Measurements from ENCODE around the gene ZFC3H1.

ZFC3H1 gene

DNA sequence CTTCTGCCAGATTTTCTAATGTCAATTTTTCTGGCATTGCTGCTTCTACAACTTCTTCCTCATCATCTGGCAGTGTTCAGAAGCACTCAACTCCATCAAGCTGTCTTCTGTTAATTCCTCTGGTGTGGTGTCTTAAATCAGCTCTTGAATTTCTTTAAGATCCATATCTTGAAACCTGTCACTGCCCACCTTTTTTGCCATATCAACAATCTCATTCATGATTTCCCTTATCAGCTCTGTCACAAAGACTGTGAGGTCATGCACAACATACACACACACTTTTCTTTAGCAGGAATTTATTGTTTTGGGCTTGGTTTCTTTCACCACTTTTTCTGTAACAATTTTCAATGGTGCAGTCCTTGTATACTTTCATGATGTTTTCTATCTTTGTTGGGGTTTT lies 7.7 kb upstream of the ZFC3H1 start:
- DNase-seq = no peak

DNA sequence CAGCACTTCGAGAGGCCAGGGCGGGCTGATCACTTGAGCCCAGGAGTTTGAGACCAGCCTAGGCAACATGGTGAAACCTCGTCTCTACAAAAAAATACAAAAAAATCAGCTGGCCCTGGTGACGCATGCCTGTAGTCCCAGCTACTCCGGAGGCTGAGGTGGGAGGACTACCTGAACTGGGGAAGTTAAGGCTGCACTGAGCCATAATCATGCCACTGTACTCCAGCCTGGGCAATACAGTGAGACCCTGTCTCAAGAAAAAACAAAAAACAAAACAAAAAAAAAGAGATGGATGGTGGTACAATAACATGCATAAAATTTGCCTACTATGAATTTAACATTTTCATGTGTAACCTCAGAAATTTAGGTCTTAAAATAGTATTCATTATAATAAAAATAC lies 2.6 kb upstream of the ZFC3H1 start:
- DNase-seq = no peak

DNA sequence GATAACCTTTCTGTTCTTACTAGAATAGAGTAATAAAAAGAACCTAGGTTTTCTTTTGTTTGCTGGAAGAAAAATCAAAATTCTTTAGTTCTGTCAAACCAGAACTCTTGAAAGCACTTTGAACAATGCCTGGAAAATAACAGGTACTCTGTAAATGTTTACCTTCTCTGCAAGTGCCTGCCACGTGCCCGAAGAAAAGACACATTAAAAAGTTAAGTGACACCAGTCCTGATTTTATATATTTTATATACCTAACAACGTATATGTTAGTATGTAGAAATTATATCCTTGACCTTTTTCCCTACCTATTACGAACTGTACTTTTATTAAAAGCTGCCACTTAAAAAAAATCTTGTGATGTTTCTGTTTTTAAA lies 1.4 kb upstream of the ZFC3H1 start:
- DNase-seq = no peak

DNA sequence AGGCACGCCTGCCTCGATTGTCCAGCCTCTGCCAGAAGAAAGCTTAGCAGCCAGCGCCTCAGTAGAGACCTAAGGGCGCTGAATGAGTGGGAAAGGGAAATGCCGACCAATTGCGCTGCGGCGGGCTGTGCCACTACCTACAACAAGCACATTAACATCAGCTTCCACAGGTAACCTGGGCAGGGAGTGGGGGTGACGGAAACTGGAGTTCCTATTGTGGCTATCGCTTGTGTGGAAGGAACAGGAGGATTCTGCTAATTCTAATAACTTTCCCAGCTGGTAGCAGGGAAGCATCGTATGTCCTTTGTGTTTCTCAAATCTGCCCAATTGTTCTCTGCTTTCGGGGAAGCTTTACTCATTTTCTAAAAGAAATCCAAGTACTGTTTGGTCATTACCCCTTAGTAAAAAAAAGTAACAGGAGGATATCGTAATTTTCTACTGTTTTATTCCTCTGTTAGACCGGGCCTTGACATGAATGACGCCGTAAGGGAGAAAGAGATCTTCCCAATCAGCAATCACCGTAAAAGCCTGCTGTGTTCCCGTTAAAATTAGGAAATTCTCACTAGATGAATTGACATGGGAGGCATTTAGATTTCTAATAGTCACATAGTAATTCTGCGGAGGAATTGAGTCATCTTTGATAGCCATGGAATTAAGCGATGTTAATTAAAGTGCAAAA lies 902 bp upstream of the ZFC3H1 start:
- no peak for DNase-seq

DNA sequence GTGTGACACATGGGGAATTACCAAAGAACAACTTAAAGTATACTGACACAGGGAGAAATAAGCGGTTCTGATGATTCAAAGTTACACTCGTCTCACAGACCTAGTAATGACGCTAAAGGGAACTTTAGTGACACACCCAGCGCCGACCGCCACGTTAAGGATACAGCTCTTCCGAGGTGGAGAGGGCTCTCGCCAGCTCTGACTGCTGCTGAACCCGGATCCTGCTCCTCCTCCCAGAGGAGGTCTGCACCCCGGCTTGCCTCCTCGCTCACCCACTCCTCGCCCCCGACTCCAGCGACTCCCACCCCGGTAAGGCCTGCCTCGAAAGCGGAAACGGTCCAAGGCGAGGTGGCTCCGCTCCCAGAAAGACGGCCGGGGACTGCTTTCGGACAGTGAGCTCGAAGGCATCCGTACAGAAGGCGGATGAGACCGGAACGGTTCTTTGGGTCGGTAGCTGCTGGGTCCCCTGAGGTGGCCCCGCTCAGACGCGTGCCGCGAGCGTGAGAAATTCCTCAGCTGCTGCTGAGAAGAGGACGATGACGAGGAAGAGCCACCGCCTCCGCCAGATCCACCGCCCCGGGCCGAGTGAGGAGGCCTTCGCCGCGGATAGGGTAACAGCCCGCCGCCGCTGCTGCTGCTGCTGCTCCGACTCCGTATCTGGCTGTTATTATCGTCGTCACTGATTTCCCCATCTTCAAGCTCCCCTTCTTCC lies 643 bp downstream of the ZFC3H1 start:
- DNase-seq = no peak

DNA sequence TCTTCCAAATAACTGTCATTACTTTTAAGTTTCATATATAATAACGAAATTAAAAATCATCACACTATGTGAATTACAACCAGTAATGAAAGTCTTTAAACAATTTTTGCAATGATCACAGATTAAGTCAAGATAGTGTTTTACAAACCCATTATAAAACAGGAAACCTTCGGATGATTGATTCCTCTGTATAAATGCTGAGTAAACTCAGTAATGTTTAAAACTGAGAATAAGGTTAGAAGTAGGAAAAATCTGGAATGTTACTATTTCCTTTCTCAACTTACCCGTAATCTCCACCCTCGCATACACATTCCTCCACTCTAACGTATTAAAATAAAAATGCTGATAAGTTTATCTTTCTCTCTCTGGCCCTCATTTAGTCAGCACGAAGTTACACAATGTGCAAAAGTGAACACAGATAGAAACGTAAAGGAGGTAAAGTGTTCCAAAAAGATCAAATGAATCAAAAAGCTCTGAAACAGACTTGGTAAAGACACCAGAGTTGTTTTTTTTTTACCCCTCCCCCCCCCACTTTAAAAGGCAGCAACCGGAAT lies 1.6 kb downstream of the ZFC3H1 start:
- no peak for DNase-seq

DNA sequence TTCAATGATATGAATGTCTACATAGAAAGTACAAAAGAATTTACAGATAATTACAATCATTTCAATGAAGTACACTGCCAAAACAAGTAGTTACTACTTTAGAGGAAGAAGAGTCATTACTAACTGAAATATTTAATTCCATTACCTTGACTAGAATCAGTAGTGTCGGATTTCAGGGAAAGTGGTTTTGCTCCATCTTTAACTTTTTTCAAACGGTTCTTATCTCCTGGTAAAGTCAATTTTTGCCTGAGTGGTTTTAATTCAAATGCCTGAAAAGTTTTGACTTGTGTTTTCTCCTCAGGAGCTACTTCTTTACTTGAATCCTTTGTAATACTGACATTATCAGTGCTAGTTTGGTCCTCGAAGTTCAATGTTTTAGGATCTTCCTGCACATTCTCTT lies 6.9 kb downstream of the ZFC3H1 start:
- DNase-seq = no peak

DNA sequence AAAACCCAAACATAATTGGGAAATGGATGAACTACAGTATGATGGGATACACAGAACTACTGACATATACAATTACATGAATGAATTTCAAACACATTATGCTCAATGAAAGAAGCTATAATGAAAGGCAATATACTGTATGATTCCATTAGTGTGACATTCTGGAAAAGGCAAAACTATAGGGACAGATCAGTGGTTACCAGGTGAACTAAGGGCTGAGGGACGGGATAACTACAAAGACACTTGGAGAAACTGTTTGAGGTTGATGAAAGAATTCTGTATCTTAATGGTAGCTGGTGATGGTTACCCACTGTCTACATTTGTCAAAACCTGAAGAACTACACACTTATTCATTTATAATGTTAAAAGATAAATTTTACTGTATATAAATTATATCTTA lies 7.7 kb downstream of the ZFC3H1 start:
- no peak for DNase-seq

DNA sequence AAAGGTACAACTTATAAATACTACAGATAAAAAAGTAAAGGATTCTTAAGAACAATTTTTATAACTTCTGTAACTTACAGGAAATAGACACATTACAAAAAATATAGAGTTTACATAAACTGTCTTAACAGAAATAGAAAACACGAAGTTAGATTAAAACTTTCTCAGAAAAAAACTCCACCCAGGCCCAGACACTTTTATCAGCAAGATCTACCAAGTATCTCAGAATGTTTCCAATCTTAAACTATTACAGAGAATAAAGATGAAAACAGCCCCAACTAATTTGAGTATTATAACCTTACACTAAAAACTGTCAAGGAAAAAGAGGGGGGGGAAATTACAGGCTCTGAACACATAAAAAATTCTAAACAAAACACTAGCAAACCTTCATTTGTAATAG lies 8.2 kb downstream of the ZFC3H1 start:
- no peak for DNase-seq

DNA sequence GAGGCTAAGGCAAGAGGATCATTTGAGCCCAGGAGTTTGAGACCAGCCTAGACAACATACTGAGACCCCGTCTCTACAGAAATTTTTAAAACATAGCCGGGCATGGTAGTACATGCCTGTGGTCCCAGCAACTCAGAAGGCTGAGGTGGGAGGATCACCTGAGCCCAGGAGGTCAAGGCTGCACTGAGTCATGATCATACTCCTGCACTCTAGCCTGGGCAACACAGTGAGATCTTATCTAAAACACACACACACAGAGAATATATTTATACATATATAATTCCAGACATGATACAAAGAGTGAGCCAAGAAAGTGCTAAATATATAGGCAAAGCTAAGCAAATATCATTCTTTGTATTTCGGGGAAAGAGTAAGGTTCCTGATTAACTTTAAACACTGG lies 9.4 kb downstream of the ZFC3H1 start:
- no peak for DNase-seq

DNA sequence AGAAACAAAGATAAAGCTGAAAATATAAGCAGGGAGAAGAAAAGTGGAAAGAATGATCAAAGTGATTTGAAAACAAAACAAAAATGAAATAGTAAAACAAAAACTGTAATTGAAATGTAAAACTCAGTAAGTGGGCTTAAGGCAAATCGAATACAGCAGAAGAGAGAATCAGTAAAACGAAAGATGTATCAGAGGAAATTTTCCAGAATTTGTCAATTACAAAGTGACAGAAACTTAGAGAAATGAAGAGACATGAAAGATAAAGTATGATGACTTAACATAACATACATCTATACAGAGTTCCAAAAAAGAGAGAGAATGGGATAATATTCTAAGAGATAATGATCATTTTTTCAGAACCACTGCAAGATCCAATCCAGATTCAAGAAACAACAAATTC lies 10.5 kb downstream of the ZFC3H1 start:
- DNase-seq = no peak

DNA sequence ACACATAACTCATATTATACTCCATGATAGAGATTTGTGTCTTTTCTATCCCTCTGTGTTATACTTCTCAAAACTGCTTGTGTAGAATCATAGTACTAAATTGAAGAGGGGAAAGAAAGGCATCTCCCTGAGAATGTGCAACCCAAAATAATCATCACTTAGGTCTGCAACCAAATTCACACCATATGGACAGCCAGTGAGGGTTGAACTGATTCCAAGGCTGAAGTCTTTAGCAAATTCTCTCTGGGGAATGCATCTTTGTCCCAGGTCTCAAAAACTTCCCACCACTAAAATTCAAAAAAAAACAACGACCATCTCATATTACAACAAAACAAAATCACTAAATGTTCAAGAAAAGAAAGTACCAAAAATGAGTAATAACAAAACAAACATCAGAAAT lies 11.0 kb downstream of the ZFC3H1 start:
- no peak for DNase-seq

DNA sequence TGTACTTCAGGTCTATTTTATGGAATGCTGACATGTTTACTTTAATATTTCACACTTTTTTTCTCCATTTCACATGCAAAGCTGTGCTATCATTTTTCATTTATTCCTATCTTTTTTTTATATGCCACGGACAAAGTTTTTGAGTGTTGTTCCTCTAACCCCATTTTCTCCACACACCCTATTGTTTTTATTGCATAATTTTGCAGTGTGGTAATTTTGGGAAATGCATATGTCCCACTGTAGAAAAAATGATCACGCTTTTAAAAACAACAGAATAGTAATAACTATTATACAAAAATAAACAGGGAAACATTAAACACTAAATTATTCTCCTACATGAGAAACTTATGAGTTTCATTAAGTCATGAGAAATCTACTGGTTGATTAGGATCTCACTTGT lies 14.2 kb downstream of the ZFC3H1 start:
- DNase-seq = no peak

DNA sequence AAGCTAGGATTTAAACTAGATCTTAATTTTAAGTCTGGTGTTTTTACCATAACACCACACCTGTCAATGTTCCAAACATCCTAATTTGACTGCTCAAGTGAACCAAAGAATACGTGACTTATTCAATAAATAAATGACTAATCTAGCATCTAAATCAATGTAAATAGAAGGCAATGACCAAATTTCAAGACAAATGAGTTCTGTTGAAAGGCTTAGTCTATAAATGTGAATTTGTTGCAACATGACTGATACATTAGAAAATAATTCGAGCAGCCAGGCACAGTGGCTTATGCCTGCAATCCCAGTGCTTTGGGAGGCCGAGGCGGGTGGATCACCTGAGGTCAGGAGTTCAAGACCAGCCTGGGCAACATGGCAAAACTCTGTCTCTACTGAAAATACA lies 15.1 kb downstream of the ZFC3H1 start:
- DNase-seq = no peak

DNA sequence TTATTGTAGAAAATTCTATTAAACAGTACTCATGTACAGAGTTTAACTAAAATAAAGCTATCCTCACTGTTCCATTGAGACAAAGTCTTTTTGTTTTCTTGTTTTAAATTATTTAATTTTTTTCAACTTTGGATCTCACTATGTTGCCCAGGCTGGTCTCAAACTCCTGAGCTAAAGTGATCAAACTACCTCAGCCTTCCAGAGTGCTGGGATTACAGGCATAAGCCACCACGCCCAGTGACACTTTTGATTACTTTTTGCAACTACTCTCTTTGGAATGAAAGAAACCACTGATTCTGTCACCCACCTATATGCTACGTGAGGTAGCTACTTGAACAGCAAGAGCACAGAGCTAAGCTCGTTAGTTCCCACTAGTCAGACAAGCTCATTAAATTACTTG lies 17.1 kb downstream of the ZFC3H1 start:
- no peak for DNase-seq

DNA sequence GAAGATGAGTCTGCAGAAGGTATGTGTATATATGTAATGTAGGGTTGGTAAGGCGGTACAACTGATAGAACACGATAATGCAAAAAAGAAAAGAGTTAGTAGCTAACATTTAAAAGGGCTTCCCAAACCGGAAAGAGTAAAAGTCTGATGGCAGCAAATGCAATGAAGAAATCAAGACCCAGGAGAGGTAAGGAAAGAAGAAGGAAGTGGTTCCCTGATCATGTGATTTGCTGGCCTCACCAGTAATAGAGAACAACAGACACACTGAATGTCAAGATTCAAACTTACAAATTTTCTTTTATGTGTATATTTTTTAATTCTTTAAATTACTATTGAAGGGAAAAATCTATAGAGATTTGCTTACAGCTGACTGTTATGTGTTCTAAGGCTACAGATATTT lies 18.4 kb downstream of the ZFC3H1 start:
- DNase-seq = no peak

DNA sequence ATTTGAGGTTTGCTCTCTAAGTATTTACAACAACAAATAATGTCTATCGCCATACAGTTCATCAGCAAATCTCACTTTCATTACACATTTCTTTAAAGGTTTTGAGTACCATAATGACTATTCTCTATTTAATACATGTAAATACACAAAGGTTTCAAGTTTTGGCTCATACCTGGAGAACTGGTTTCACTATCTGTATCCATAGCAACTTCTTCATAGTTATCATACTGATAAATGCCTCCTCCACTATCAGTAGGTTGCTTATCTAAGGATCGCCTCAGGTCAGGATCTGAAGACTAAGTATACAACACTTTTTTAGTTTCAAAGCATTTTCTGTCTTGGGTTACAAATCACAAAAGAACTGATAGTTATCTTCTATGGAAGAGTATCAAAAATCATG lies 21.4 kb downstream of the ZFC3H1 start:
- no peak for DNase-seq

DNA sequence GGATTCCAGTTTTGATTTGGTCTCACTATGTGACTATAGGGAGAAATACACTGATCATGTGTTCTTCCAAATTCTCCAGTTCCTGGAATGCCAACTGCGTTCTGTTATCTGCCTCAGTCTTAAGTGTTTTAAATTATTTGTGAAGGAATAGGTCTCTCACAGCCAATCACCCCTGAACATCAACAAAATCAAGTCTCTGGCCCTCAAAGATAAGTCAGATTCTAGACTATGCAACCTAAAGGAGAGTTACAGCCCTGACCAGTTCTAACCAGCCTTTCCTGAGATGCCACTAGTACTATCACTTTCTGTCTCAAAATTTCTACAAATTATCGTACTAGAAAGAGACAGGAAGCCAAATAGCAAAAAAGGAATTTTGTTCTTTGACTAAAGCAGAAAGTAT lies 22.3 kb downstream of the ZFC3H1 start:
- DNase-seq = no peak

DNA sequence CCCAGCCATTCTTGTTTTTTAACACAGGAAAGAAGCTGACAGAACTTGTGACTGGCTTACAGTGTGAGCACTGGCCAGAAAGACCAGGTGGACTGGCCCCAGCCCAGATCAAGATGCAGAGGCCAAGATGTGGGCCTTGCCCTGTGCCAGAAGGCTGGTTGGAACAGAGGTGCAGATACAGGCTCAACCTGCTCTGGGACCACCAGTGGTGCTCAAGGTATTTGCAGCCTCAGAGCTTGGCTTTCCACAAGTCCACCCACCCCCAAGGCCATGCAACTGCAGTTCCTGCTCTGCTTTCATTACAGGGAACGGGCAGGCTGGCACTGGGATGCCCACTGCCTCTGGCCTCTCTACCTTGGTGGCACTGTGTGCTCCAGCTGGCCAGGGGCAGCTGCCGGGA lies 23.3 kb downstream of the ZFC3H1 start:
- DNase-seq = no peak

DNA sequence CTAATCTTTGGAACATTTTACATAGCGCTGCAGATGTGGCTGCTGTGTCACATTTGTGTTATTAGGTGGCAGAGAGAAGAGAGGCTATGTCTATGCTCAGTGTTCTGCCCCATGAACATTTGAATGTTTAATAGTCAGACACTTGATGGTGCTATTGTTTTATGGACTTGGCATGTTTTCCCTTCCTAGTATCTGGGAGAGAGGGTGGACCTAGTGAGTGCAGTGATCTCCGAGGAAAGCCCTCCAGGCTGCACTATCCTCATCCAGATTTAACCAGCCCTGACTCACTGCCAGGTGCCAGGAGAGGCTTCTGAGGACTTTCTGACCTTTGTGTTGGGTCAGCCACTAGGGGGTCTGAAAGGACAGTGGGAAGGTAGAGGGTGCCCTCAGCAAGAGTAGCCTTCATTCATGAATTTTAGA lies 24.3 kb downstream of the ZFC3H1 start:
- DNase-seq = no peak

DNA sequence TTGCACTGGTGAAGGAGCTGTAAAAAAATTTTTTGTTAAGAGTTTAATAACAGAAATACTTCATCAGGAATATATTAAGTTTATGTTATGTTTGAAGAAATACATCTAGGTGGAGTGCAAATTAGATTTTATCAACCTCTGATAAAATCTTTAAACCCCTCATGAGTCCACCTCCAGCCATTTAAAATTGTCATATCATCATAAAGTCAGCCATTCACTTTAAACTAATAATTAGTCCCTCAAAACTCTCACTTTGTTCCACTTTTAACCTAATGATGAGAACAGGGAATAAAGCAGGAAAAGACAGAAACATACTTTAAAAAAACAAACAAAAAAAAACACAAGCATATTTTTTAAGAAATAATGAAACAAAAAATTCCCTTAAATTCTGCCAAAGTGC lies 25.1 kb downstream of the ZFC3H1 start:
- DNase-seq = no peak

DNA sequence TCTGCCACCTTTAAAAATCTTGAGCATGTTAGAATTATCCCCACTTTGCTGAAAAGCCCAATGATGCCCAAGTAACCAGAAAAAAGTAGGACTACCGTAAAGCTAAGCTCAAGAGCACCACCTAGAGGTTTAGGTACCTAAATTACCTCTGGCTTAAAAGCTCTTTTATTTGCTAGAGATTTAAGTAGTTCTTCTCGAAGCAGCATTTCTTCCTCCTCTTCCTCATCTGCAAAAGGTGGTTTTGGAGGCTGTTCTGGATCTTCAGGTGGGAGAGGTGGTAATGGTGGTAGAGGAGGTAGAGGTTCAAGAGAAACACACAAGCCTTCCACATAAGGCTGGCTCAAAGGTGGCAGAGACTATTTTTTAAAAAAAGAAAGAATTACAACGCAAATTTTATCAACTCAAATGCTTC lies 26.9 kb downstream of the ZFC3H1 start:
- DNase-seq = peak; percentile 10 to 18

DNA sequence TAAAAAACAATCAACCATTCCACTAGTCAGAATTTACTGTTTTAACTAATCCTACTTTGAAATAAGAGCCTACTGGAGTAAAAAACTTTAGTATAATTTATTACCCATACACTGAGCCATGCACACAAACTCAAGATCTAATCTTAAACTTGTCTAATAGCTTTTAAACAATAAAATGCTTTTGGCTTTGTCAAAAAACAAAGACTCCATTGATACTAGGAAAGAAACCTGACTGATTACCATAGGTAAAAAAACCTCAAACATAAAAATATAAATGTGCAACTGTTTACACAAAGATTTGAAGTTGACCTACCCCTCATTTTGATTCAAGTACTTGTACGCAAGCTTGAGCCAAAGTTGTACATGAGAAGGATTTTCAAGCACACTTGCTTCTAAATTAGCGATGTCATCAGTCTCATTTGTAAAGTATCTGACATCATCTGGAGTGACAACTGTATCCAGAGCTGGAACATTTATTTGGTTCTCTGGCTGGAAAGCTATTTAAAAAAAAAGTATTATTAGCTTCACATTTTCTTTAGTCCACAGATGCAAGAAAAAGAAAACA lies 36.1 kb downstream of the ZFC3H1 start:
- no peak for DNase-seq

DNA sequence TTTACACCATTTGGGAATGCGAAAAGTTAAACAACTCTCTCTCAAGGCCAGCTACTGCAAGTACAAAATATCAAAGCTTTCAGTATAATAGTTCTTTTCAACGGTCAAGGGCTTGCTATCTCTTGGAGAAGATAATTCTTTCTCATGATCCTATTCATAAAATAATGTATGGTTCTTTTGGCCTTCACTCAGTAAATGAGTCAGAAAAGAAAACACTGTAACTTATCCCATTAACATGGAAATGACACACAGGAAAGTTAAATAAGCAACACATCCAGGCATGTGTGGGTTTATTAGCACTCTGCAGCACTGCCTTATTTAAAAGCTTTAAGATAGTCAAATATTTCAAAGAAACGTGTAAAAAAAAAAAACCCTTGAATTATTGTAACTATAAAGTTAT lies 36.9 kb downstream of the ZFC3H1 start:
- no peak for DNase-seq

Data from NCI-H1930 (cell line).